ENCODE measurements around the gene ROBO1. TPM values are rescaled to one million over a fixed set of nuclear protein-coding genes. Genes with fewer than 3 reads are reported as not detected.
A peak's percentile ranks its signal among the peaks of the same experiment; 100 is the strongest.

Gene ROBO1
- total RNA-seq, 6 experiments from 2014 or later: 1.1 to 7.2 (median 4.3) TPM

DNA sequence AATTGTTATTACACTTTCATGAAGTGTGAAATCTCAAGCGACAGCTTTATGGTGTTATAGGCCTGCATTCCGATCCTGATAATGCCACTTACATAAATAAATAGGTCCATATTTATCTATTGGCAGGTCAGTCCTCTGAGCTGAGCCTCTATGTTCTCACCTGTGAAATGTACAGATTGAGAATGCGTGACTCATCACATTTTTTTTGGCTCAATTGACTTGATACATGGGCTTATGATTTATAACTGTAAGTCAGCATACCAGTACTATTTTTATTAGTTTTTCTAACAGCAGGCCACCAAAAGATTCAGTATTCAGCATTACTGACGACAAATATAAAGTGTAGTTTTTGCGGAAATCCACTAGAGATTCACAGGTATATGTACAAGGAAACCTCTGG lies 344.4 kb downstream of the ROBO1 start:
- ATAC-seq (no peak), DNase-seq (no peak)
- no peaks in the 10 kb centered on the region for H3K36me3 ChIP-seq
- H3K4me3 ChIP-seq: no peak overlapping the region
- no peak overlapping the region for H3K27ac ChIP-seq
- H3K27me3 ChIP-seq: no peaks in the 10 kb centered on the region
- intact Hi-C loops (cut with DNase I): no loop called here
- H3K4me1 ChIP-seq: no peaks in the 10 kb centered on the region
- H3K9me3 ChIP-seq: no peaks in the 10 kb centered on the region
- TF ChIP-seq, protein P1, sequence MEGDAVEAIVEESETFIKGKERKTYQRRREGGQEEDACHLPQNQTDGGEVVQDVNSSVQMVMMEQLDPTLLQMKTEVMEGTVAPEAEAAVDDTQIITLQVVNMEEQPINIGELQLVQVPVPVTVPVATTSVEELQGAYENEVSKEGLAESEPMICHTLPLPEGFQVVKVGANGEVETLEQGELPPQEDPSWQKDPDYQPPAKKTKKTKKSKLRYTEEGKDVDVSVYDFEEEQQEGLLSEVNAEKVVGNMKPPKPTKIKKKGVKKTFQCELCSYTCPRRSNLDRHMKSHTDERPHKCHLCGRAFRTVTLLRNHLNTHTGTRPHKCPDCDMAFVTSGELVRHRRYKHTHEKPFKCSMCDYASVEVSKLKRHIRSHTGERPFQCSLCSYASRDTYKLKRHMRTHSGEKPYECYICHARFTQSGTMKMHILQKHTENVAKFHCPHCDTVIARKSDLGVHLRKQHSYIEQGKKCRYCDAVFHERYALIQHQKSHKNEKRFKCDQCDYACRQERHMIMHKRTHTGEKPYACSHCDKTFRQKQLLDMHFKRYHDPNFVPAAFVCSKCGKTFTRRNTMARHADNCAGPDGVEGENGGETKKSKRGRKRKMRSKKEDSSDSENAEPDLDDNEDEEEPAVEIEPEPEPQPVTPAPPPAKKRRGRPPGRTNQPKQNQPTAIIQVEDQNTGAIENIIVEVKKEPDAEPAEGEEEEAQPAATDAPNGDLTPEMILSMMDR (IDR thresholded peaks at IDR 0.05): no peak
- TF ChIP-seq POLR2A (IDR thresholded peaks at IDR 0.05): no peak
- 86% methylated on average over 5 of the region's 5 CpGs for WGBS (ENCODE audit: insufficient coverage, low coverage, low lambda C conversion rate, missing lambda C conversion rate)

DNA sequence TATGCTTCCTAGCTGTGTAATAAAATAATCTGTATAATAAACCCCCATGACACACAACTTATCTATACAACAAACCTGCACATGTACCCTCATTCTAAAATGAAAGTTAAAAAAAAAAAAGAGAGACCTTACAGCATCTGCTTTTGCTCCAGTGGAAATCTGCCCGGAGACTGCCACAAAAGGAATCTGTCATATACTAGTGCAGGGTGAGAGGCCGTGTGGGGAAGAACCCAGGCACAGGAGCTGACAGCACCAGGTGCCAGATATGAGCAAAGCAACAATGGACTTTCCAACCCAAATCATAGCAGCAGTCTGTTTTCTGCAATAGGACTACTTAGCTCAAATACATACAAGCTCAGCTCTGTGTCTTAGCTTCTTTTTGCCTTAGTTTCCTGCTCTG lies 346.5 kb downstream of the ROBO1 start:
- TF ChIP-seq, protein P1 (IDR thresholded peaks at IDR 0.05): no peak
- no peak for TF ChIP-seq POLR2A (IDR thresholded peaks at IDR 0.05)
- DNase-seq (no peak), ATAC-seq (no peak)
- Histone ChIP-seq H3K4me3 (no peak overlapping the region), H3K27me3 (no peaks in the 10 kb centered on the region), H3K4me1 (no peaks in the 10 kb centered on the region), H3K36me3 (no peaks in the 10 kb centered on the region), H3K27ac (no peak overlapping the region), H3K9me3 (no peaks in the 10 kb centered on the region)
- intact Hi-C loops (cut with DNase I): no loop called here
- 58% methylated on average over 2 of the region's 2 CpGs for WGBS (ENCODE audit: insufficient coverage, low coverage, low lambda C conversion rate, missing lambda C conversion rate)

DNA sequence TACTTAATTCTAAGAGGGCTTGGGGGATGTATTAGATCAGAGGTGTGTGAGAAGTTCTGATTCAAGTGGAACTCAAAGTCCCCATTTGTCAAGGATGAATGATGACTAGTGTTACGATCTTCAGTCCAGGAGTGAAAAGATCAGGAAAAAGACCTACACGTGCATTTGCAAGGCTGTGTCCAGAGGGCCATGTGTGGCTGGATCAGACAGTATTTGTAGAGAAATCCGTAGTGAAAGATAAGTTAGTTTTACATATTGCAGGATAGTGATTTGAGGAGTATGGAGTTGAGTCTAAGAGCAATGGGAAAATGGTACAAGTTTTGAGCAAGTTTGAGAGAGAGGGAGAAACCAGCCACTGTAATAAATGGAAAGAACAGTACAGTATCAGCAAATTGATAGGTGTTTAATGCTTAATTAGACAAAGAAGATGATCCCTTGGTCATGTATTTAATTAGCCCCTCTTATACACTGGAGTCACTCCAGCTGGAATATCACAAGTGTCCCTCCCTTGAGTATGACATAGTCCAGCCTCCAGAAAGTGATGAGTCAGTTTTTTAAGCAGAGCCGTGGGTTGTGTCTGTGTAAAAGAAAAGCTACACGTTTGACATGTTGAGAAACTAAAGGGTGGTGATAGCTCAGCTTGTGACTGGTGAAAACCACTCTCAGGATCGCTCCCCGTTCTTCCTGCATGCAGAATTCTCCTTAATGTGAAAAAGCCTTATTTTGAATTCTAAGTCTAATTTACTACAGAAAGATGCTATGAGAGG lies 348.8 kb downstream of the ROBO1 start:
- WGBS (ENCODE audit: insufficient coverage, low coverage, low lambda C conversion rate, missing lambda C conversion rate): 58% methylated on average over 7 of the region's 7 CpGs

DNA sequence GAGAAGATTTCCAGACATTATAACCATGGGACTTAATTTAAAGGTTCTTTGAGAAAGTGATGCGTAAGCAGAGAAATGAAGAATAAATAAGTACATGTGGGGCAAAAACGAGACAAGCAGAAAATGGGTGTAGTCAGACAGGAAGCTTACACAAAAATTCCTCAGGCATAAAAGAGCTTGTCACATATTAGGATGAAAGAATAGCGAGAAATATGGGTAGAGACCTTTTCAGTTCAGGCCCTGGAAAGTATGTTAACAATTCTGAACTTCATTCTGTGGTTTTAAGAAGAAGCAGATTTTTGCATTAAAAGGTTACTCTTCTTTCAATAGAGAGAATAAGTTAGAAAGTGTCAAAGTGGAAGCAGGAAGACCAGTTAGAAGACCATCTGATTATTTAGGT lies 352.4 kb downstream of the ROBO1 start:
- Histone ChIP-seq H3K27ac (peak overlapping the region in 1 of 3 donors; percentile 27), H3K4me1 (peaks cover 0 to 39% (median 3%) of the 10 kb centered on the region in 4 donors), H3K36me3 (no peaks in the 10 kb centered on the region), H3K9me3 (no peaks in the 10 kb centered on the region), H3K4me3 (no peak overlapping the region), H3K27me3 (no peaks in the 10 kb centered on the region)
- no peak for DNase-seq
- no peak for ATAC-seq
- TF ChIP-seq POLR2A (IDR thresholded peaks at IDR 0.05): no peak
- TF ChIP-seq, protein P1 (IDR thresholded peaks at IDR 0.05): no peak
- WGBS (ENCODE audit: insufficient coverage, low coverage, low lambda C conversion rate, missing lambda C conversion rate): 49% methylated on average over 3 of the region's 3 CpGs
- intact Hi-C loops (cut with DNase I): no loop called here

More for the DNA sequence above, 348.8 kb downstream of the ROBO1 start:
- DNase-seq (no peak), ATAC-seq (no peak)
- H3K9me3 ChIP-seq: no peaks in the 10 kb centered on the region
- H3K27ac ChIP-seq: no peak overlapping the region
- H3K27me3 ChIP-seq: no peaks in the 10 kb centered on the region
- peaks cover 0 to 11% (median 0%) of the 10 kb centered on the region in 4 donors for H3K4me1 ChIP-seq
- no peaks in the 10 kb centered on the region for H3K36me3 ChIP-seq
- no peak overlapping the region for H3K4me3 ChIP-seq
- intact Hi-C loops (cut with DNase I): no loop called here
- no peak for TF ChIP-seq POLR2A (IDR thresholded peaks at IDR 0.05)
- TF ChIP-seq, protein P1 (IDR thresholded peaks at IDR 0.05): no peak

All from right lobe of liver (tissue), 6 donors.